Heart left ventricle (tissue), 16 donors: ENCODE data around the gene HACE1. TPM values are rescaled to one million over a fixed set of nuclear protein-coding genes. Genes with fewer than 3 reads are reported as not detected.

Source experiments
- ATAC-seq, 4 donors: fragments of 200-7000 bp; cut with Tn5 transposase; one replicate each; pipeline ENCODE4 v1.9.1; 2020 to 2022; ENCODE audit warnings: moderate library complexity in 4 of 4, mild to moderate bottlenecking in 3 of 4, moderate number of reproducible peaks in 1 of 4
- DNase-seq, 5 donors: peaks; one replicate each; pipeline ENCODE4 v3.0.0-alpha.2; 2020
- H3K27ac ChIP-seq, 12 donors: fragments of 200-600 bp; sonication (generic) in 4 of 12; one replicate each; pipeline versions ENCODE4 v1.5.0 to v1.8.0; 2016 to 2022; ENCODE audit warnings: mild to moderate bottlenecking in 2 of 12
- H3K27me3 ChIP-seq, 9 donors: fragments of 200-600 bp; sonication (generic) in 2 of 9; one replicate each; pipeline versions ENCODE4 v1.5.1 to v1.8.0; 2016 to 2022; ENCODE audit warnings: mild to moderate bottlenecking in 3 of 9
- H3K36me3 ChIP-seq, 9 donors: fragments of 200-600 bp; sonication (generic) in 2 of 9; one replicate each; pipeline versions ENCODE4 v1.5.0 to v1.8.0; 2018 to 2022; ENCODE audit warnings: mild to moderate bottlenecking in 2 of 9
- H3K4me1 ChIP-seq, 12 donors: fragments of 200-600 bp; sonication (generic) in 4 of 12; one replicate each; pipeline versions ENCODE4 v1.5.0 to v1.8.0; 2016 to 2022; ENCODE audit warnings: mild to moderate bottlenecking in 3 of 12
- H3K4me3 ChIP-seq, 12 donors: fragments of 200-600 bp; sonication (generic) in 4 of 12; one replicate each; pipeline versions ENCODE4 v1.5.0 to v1.8.0; 2017 to 2022; ENCODE audit warnings: mild to moderate bottlenecking in 9 of 12, moderate library complexity in 4 of 12
- H3K9me3 ChIP-seq, 12 donors: fragments of 200-600 bp; sonication (generic) in 4 of 12; one replicate each; pipeline versions ENCODE4 v1.5.0 to v1.8.0; 2016 to 2022; ENCODE audit warnings: mild to moderate bottlenecking in 1 of 12
- CTCF ChIP-seq, 12 donors: fragments of 200-600 bp; sonication (generic) in 4 of 12; IDR thresholded peaks; one replicate each; pipeline versions ENCODE4 v1.5.0 to v1.8.0; 2018 to 2022; ENCODE audit warnings: antibody characterized with exemption in 12 of 12, mild to moderate bottlenecking in 5 of 12
- POLR2A ChIP-seq, 2 donors: fragments of 450-650 bp; IDR thresholded peaks; one replicate each; pipeline ENCODE4 v1.6.1; 2017; ENCODE audit warnings: antibody characterized with exemption in 2 of 2, mild to moderate bottlenecking in 2 of 2, moderate library complexity in 2 of 2
- WGBS, 4 donors: extraction: QIAGEN DNeasy Blood & Tissue Kit in 2 of 4; methylation state at CpG; one replicate each; pipeline versions ENCODE4 v1.1.5 to v1.1.7; 2013 to 2018; 5-methylcytosine and 5-hydroxymethylcytosine counted together
- intact Hi-C, 10 donors: fragments of 100-400 bp; cut with DNase I; formaldehyde crosslinking; loops; one replicate each; pipeline versions ENCODE4 v1.11.1 to v1.14.2; 2022
- polyA plus RNA-seq, 2 donors: library from polyadenylated mRNA; stranded (reverse); fragments of 200-250 nt; gene quantifications; one replicate each; pipeline ENCODE4 v1.2.3, GENCODE V29; 2013
- total RNA-seq, 9 donors: library from RNA; depleted of rRNA in 2 of 9; stranded (reverse); fragments of >200 nt in 2 of 9; fragmentation: NEBNext Ultra II Directional in 3 of 9; extraction: Animal tissue kit (Norgen Biotek cat#: 25700) in 3 of 9; gene quantifications; one replicate each; pipeline versions ENCODE4 v1.1.0 to v1.2.4, GENCODE V29; 2016 to 2023
- donor health status: ischemic (EF 13 %, LVEDD 7.1; RV severe dilation, severe dysfunction).
- donor health status: healthy with polysubstance abuse.
- donor health status: DM: no; HTN: yes; CAD: no.
- donor health status: DM: no; HTN: no; CAD: no.
- donor health status: ischemic (EF 25% LVEDD 6.9; RV normal size, moderate dysfunction).
- donor health status: ischemic (EF 25% LVEDD 5.7; RV mildly dilated, moderate dysfunction).
- donor health status: healthy.
- donor health status: DM: yes; HTN: yes; CAD: no.
- donor health status: ischemic (EF 35%, LVEDD 5.7; RV mildly dilated, moderate dysfunction).
- donor health status: nonischemic (EF 11% LVEDD 7.7; RV severe dilation, severe dysfunction).
- donor health status: DM: yes; HTN: yes; CAD: no.
- donor health status: PGD.
- donor health status: ischemic (EF 29% LVEDD 5.4; RV normal size, mild dysfunction).
- donor health status: nonischemic (EF 23%, LVEDD 6.1; RV moderate dilation, normal function).

Gene HACE1
- total and polyA plus RNA-seq, 11 donors = 2.9 to 8.6 (median 6.9) TPM

- no peak overlapping the region for H3K27ac ChIP-seq
- H3K27me3 ChIP-seq = no peaks in the 10 kb centered on the region
- peaks cover 0 to 2% (median 0%) of the 10 kb centered on the region in 12 donors for H3K4me1 ChIP-seq
- DNase-seq (no peak), ATAC-seq (no peak)
- 94 to 100% (median 98%) methylated on average over 1 of the region's 1 CpG for WGBS, 4 donors
- TF ChIP-seq CTCF (IDR thresholded peaks at IDR 0.05) (no peak), POLR2A (IDR thresholded peaks at IDR 0.05) (no peak)
- H3K4me3 ChIP-seq = no peak overlapping the region
- H3K36me3 ChIP-seq = no peaks in the 10 kb centered on the region
- H3K9me3 ChIP-seq = no peaks in the 10 kb centered on the region
- intact Hi-C loops = no loop called here
Measured at GRCh38 chr6:104698979-104699378, 160.7 kb downstream of the HACE1 start.

GRCh38 chr6:104692008-104692407 lies 167.7 kb downstream of the HACE1 start:
- H3K36me3 ChIP-seq = no peaks in the 10 kb centered on the region
- DNase-seq (no peak), ATAC-seq (no peak)
- intact Hi-C loops = no loop called here
- no peak for TF ChIP-seq CTCF (IDR thresholded peaks at IDR 0.05)
- TF ChIP-seq POLR2A (IDR thresholded peaks at IDR 0.05) = no peak
- H3K4me1 ChIP-seq = no peaks in the 10 kb centered on the region
- WGBS, 4 donors = 88 to 98% (median 94%) methylated on average over 1 of the region's 1 CpG
- peaks cover 0 to 7% (median 0%) of the 10 kb centered on the region in 12 donors for H3K9me3 ChIP-seq
- no peak overlapping the region for H3K27ac ChIP-seq
- no peaks in the 10 kb centered on the region for H3K27me3 ChIP-seq
- H3K4me3 ChIP-seq = no peak overlapping the region

GRCh38 chr6:104689551-104690205 lies 170.0 kb downstream of the HACE1 start:
- H3K36me3 ChIP-seq = no peaks in the 10 kb centered on the region
- no peak overlapping the region for H3K4me3 ChIP-seq
- H3K4me1 ChIP-seq = no peaks in the 10 kb centered on the region
- no peak for DNase-seq
- intact Hi-C loops = no loop called here
- 69 to 75% (median 71%) methylated on average over 3 of the region's 3 CpGs for WGBS, 4 donors
- TF ChIP-seq POLR2A (IDR thresholded peaks at IDR 0.05) = no peak
- H3K27ac ChIP-seq = no peak overlapping the region
- peaks cover 0 to 7% (median 0%) of the 10 kb centered on the region in 12 donors for H3K9me3 ChIP-seq
- no peak for ATAC-seq
- no peaks in the 10 kb centered on the region for H3K27me3 ChIP-seq

- Histone ChIP-seq H3K27me3 (no peaks in the 10 kb centered on the region), H3K27ac (no peak overlapping the region), H3K4me3 (no peak overlapping the region), H3K36me3 (no peaks in the 10 kb centered on the region), H3K9me3 (peaks cover 0 to 7% (median 0%) of the 10 kb centered on the region in 12 donors), H3K4me1 (peaks cover 0 to 3% (median 0%) of the 10 kb centered on the region in 12 donors)
- intact Hi-C loops = no loop called here
- WGBS, 4 donors = 78 to 88% (median 84%) methylated on average over 3 of the region's 3 CpGs
- no peak for TF ChIP-seq POLR2A (IDR thresholded peaks at IDR 0.05)
- no peak for TF ChIP-seq CTCF (IDR thresholded peaks at IDR 0.05)
- ATAC-seq (no peak), DNase-seq (no peak)
Measured at GRCh38 chr6:104688283-104688969, 171.3 kb downstream of the HACE1 start.
